A204.1 (cell line): Measurements from ENCODE around the gene CCL2.

ENCODE experiments used
- FAIRE-seq: peaks from 2 replicates; lab custom pipeline; 2012; peaks lifted over from hg19 to GRCh38; lab: Jason Lieb, UNC

The CCL2 gene

DNA sequence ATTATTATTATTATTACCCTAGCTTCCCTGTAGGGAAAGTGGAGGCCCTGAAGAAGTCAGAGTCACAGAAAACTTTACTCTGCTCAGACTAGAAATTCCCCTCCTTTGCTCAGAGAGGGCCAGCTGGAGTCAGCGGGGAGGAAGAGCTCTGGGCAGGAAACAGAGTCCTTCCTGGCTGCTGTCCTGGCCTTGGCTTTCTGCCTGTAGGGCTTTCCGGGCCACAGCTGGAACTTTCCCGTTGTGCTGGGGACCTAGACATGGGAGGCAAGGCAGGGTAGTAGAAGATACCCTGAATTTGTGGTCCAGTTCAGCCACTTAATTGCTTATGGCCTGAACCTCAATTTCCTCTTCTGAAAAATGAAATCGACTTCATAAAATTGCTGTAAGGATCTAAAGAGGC lies 14.0 kb upstream of the CCL2 start:
- FAIRE-seq, result no peak

GRCh38 chr17:34242587-34243363 lies 12.3 kb upstream of the CCL2 start:
- no peak for FAIRE-seq

- no peak for FAIRE-seq
Measured at GRCh38 chr17:34243364-34244320, 11.4 kb upstream of the CCL2 start.

- FAIRE-seq, result no peak
Measured at GRCh38 chr17:34245351-34245905, 9.7 kb upstream of the CCL2 start.

DNA sequence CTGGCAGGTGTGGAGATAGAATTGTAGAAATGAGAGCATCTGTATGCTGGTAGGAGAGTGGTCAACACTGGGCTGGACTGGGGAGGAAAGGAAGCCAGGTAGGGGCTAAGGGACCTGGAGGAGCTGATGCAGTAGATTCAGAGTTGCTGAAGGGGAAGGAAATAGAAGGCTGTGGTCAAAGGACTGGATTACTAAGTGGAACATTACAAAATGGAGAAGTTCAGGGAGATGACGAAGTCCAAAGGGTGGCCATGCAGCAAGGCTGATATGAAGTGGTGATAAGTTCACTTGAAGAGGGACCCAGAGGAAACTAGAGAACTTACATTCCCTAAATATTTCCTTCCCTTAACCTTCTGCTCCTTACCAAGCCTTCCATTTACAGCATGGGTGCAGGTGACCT lies 8.6 kb upstream of the CCL2 start:
- no peak for FAIRE-seq

- no peak for FAIRE-seq
Measured at GRCh38 chr17:34246881-34247280, 8.2 kb upstream of the CCL2 start.

- FAIRE-seq, result no peak
Measured at GRCh38 chr17:34248511-34249024, 6.5 kb upstream of the CCL2 start.

GRCh38 chr17:34249061-34249460 lies 6.0 kb upstream of the CCL2 start:
- no peak for FAIRE-seq

DNA sequence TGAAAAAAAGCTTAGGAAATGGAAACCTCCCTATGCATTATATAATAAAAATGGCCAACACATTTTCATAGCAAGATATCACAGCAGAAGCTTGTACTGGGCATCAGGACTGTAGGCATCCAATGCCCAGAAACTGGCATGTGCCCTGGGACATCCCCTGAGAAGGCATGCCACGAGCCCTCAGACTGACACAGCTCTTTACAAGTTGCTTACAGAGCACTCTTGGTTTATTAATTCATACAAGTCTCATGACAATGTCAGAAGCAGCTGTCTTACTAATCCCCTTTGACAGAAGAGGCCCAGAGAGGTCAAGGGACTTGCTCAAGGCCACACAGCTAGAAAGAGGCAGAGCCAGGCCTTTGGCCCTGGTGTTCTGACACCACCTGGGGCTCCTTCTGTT lies 5.6 kb upstream of the CCL2 start:
- no peak for FAIRE-seq

- FAIRE-seq, result no peak
Measured at GRCh38 chr17:34251186-34251585, 3.9 kb upstream of the CCL2 start.

DNA sequence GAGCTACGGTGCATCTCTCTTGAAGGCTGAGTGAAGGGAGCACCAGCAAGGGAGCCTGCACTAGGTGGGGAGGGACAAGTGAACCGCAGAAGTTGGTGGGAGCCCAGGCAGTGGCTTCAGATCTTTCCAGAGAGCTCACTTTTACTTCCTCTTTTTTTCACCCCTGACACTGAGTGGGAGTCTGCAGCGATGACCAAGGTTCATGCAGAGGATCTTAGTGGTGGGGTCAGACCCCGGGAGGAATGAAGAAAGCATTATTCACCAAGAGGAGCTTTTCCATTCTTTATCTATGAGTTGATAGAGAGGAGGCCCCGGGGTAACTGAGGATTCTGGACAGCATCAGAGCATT lies 3.0 kb upstream of the CCL2 start:
- FAIRE-seq, result no peak

DNA sequence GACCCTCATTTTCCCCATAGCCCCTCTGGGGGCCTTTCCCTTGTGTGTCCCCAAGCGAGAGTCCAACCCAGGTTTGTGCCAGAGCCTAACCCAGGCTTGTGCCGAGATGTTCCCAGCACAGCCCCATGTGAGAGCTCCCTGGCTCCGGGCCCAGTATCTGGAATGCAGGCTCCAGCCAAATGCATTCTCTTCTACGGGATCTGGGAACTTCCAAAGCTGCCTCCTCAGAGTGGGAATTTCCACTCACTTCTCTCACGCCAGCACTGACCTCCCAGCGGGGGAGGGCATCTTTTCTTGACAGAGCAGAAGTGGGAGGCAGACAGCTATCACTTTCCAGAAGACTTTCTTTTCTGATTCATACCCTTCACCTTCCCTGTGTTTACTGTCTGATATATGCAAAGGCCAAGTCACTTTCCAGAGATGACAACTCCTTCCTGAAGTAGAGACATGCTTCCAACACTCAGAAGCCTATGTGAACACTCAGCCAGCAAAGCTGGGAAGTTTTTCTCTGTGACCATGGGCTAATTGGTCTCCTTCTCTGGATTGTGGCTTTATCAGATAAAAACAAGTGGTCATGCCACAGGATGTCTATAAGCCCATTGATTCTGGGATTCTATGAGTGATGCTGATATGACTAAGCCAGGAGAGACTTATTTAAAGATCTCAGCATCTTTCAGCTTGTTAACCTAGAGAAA lies 2.5 kb upstream of the CCL2 start:
- no peak for FAIRE-seq

DNA sequence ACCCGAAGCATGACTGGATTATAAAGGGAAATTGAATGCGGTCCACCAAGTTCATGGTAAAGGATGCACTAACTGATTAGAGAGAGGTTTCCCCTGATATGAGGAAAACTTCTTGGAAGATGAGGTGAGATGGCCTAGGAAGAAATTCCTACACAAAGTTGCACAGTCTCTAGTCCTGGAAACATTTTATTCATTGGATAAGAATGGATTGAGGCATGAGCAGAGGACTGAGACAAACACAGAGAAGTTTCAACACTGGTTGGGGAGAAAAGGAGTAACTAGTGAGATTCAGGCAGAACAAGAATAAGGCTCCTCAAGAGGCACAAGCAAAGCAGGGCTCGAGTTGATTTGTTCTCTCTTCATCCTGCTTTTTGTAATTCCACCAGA lies 2.0 kb upstream of the CCL2 start:
- no peak for FAIRE-seq

GRCh38 chr17:34254146-34254545 lies 939 bp upstream of the CCL2 start:
- FAIRE-seq, result no peak

DNA sequence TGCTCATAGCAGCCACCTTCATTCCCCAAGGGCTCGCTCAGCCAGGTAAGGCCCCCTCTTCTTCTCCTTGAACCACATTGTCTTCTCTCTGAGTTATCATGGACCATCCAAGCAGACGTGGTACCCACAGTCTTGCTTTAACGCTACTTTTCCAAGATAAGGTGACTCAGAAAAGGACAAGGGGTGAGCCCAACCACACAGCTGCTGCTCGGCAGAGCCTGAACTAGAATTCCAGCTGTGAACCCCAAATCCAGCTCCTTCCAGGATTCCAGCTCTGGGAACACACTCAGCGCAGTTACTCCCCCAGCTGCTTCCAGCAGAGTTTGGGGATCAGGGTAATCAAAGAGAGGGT lies 272 bp downstream of the CCL2 start:
- FAIRE-seq, result no peak

DNA sequence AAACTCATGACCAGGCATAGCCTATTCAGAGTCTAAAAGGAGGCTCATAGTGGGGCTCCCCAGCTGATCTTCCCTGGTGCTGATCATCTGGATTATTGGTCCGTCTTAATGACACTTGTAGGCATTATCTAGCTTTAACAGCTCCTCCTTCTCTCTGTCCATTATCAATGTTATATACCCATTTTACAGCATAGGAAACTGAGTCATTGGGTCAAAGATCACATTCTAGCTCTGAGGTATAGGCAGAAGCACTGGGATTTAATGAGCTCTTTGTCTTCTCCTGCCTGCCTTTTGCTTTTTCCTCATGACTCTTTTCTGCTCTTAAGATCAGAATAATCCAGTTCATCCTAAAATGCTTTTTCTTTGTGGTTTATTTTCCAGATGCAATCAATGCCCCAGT lies 756 bp downstream of the CCL2 start:
- FAIRE-seq, result no peak

- FAIRE-seq, result no peak
Measured at GRCh38 chr17:34257299-34257985, 2.4 kb downstream of the CCL2 start.

- FAIRE-seq, result no peak
Measured at GRCh38 chr17:34257986-34258326, 2.9 kb downstream of the CCL2 start.

DNA sequence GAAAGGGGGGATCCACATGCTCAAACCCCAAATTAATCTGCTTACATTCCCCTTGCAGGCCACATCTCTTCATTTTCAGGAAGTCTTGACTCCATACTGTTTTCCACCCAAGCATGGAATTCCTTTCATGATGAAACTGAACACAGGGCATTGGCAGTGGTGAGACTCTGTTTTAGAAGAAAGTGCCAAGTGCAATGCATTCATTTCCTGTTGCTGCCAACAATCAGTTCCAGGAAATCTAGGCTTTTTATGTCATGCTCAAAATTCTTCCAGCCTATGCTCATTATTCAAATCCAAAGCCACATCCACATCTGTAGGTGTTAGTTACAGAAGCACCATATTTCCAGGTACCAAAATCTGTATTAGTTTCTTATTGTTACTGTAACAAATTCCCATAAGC lies 4.1 kb downstream of the CCL2 start:
- FAIRE-seq, result no peak

GRCh38 chr17:34260861-34261260 lies 5.8 kb downstream of the CCL2 start:
- no peak for FAIRE-seq

DNA sequence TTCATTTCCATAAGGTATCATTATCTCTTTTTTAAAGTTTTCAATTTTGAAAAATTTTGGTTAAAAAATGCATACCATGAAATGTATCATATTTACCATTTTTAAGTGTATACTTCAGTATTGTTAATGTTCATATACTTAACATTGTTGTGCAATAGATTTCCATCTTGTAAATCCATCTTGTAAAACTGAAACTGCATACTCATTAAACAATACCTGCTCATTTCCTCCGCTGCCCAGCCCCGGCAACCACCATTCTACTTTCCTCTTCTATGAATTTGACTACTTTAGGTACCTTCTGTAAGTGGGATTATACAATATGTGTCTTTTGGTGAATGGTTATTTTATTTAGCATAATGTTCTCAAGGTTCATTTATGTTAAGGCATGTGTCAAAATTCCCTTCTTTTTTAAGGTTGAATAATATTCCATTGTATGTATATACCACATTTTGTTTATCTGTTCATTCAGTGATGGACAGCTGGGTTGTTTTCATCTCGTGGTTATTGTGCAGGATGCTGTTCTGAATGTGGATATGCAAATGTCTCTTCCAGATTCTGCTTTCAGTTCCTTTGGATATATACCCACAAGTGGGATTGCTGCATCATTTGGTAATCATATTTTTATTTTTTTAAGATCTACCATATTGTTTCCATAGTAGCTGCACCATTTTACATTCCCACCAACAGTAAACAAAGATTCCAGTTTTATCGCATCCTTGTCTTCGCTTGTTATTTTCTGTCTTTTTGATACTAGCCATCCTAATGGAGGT lies 6.7 kb downstream of the CCL2 start:
- FAIRE-seq, result no peak
